ENCODE measurements around the gene UBXN11.

DNA sequence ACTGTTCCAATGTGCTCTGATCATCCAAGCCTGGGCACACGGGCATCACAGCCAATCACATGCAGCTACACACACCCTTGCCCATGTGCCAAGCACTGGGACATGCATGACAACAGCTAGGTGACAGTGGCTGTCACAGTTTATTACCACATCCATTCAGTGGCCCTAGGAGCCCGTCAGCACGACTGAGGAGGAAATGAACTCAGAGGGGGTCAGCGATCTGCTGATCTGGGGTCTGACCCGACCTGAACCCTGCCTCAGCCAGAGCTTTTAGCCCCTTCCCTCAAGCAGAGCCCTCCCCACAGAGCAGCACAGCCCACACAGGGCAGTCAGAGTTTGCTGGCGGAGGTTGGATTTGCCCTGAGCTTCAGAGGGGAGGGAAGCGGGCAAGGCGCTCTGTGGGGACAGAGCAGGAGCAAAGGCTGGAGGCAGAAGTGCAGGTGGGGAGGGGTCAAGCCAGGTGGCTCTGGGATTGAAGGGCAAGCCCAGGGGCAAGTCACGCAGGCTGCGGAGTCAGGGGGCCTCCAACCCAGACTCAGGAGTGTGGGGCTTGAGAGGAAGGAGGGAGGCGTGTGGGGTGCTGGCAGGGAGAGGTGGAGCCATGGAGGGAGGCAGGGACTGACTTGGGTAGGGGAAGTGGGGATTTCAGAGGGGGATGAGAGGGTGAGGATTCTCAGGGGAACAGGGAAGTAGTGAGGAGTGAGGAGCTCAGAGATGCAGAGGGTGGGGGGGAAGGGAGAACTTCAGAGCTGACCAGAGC lies 16.1 kb downstream of the UBXN11 start:
- TF ChIP-seq CTCF (IDR thresholded peaks at IDR 0.05) (no peak), POLR2A (IDR thresholded peaks at IDR 0.05) (no peak)

All from heart left ventricle (tissue), 13 donors.